GM19099 (cell line): ENCODE data around the gene ANKRD18A.

Experiments
- POLR2A ChIP-seq: IDR thresholded peaks from 3 replicates; pipeline ENCODE4 v1.6.1; 2011; ENCODE audit warnings: low read depth; ENCODE audit not compliant: insufficient read length; ENCODE audit errors: extremely low read depth

ANKRD18A gene

GRCh38 chr9:38620483-38621433, at the start of gene ANKRD18A:
ANKRD18A (minus strand) TSS chr9:38620596; CDS start chr9:38620285, 311 bp downstream.
- TF ChIP-seq POLR2A: peak; percentile 66

GRCh38 chr9:38668791-38669466, 48.5 kb upstream of the ANKRD18A start:
- no peak for TF ChIP-seq POLR2A

GRCh38 chr9:38662763-38663593, 42.6 kb upstream of the ANKRD18A start:
- no peak for TF ChIP-seq POLR2A

GRCh38 chr9:38659538-38659937, 39.1 kb upstream of the ANKRD18A start:
- TF ChIP-seq POLR2A: no peak

GRCh38 chr9:38656896-38657295, 36.5 kb upstream of the ANKRD18A start:
- TF ChIP-seq POLR2A: no peak

GRCh38 chr9:38652486-38652885, 32.1 kb upstream of the ANKRD18A start:
- TF ChIP-seq POLR2A: no peak

GRCh38 chr9:38652044-38652443, 31.6 kb upstream of the ANKRD18A start:
- no peak for TF ChIP-seq POLR2A

- TF ChIP-seq POLR2A: no peak
Measured at GRCh38 chr9:38651400-38652042, 31.1 kb upstream of the ANKRD18A start.

GRCh38 chr9:38650564-38650963, 30.2 kb upstream of the ANKRD18A start:
- TF ChIP-seq POLR2A: no peak

- no peak for TF ChIP-seq POLR2A
Measured at GRCh38 chr9:38649731-38650363, 29.5 kb upstream of the ANKRD18A start.

- no peak for TF ChIP-seq POLR2A
Measured at GRCh38 chr9:38644601-38645000, 24.2 kb upstream of the ANKRD18A start.

- no peak for TF ChIP-seq POLR2A
Measured at GRCh38 chr9:38643815-38644173, 23.4 kb upstream of the ANKRD18A start.

GRCh38 chr9:38642951-38643814, 22.8 kb upstream of the ANKRD18A start:
- TF ChIP-seq POLR2A: no peak
